Inferior parietal cortex (tissue), 1 donor: ENCODE data around the gene AP2S1.
"Not testable (repeated sequence)": the region's sequence is repeated elsewhere in the genome, so short reads cannot be mapped to it uniquely, and the experiment has no call there.

Source experiments
- DNase-seq: peaks from one replicate; pipeline ENCODE4 v3.0.0-alpha.2; 2016; ENCODE audit errors: extremely low spot score

The AP2S1 gene

DNA sequence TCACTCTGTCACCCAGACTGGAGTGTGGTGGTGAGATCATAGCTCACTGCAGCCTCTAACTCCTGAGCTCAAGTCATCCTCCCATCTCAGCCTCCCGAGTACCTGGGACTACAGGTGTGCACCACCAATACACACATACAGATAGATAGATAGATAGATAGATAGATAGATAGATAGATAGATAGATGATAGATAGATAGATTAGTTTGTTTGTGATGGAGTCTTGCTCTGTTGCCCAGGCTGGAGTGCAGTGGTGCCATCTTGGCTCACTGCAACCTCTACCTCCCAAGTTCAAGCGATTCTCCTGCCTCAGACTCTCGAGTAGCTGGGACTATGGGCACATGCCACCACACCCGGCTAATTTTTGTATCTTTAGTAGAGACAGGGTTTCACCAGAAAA is 46.2 kb downstream of the AP2S1 start:
- DNase-seq, result not testable (repeated sequence)

- DNase-seq, result no peak
These were observed 47.1 kb downstream of the AP2S1 start for GRCh38 chr19:46803555-46803954.

DNA sequence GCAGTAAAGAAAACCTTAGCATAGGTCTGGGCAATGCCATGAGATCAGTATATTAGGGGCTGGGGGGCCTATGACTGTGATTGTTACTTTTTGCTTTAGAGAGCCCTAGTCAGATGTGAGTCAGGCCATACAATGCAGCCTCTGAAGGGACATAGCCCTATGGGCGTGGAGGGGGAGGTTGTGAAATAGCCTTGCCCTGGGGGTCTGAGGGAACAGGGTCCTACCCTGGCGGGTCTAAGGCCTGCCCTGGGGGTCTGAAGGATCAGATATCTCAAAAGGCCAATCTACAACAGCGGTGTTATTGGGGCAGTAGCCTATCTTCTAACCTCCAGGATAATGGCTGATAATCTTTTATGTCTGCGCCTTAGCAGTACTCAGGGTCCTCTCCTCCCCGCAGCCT is 48.5 kb downstream of the AP2S1 start:
- no peak for DNase-seq

GRCh38 chr19:46798713-46799112 is 51.9 kb downstream of the AP2S1 start:
- DNase-seq, result no peak

- DNase-seq, result no peak
These were observed 52.8 kb downstream of the AP2S1 start for GRCh38 chr19:46797881-46798280.

DNA sequence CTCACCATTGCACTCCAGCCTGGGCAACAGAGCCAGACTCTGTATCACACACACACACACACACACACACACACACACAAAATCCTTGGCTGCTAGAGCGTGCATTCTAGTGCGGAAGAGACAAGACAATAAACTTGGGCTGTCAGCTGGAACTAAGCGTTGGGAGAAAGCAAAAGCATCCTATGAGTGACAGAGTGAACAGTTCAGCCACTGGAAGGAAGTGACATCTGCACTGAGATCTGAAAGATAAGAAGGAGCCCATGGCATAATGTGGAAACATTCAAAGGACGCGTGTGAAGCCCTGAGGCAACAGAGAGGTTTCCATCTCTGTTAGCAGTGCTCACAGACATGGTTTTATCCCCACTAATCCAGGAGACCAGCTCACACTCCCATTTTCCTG is 58.7 kb downstream of the AP2S1 start:
- DNase-seq, result no peak

- no peak for DNase-seq
These were observed 61.3 kb downstream of the AP2S1 start for GRCh38 chr19:46789371-46789770.

GRCh38 chr19:46788968-46789338 is 61.7 kb downstream of the AP2S1 start:
- no peak for DNase-seq

GRCh38 chr19:46788262-46788967 is 62.2 kb downstream of the AP2S1 start, which contains the start of gene SLC1A5:
Gene SLC1A5, minus strand, starts transcription at chr19:46788594. Its CDS starts 629 bp downstream, at chr19:46787965.
- peak; percentile 57 for DNase-seq
